HG03045 (cell line): ENCODE data around the gene LRTM1.

Experiments
- ATAC-seq: cut with Tn5 transposase; IDR thresholded peaks from one replicate; pipeline ENCODE4 v1.9.1; 2021; ENCODE audit warnings: mild to moderate bottlenecking, moderate library complexity; ENCODE audit not compliant: unreplicated experiment

LRTM1 gene

GRCh38 chr3:54897028-54897711 is 30.7 kb downstream of the LRTM1 start:
- no peak for ATAC-seq

GRCh38 chr3:54895613-54896012 is 32.2 kb downstream of the LRTM1 start:
- ATAC-seq, result no peak

- no peak for ATAC-seq
Observed at GRCh38 chr3:54892168-54892567, 35.7 kb downstream of the LRTM1 start.

- ATAC-seq, result no peak
Observed at GRCh38 chr3:54891540-54891897, 36.3 kb downstream of the LRTM1 start.

GRCh38 chr3:54889731-54890130 is 38.1 kb downstream of the LRTM1 start:
- no peak for ATAC-seq

- no peak for ATAC-seq
Observed at GRCh38 chr3:54888873-54889272, 39.0 kb downstream of the LRTM1 start.

- ATAC-seq, result no peak
Observed at GRCh38 chr3:54888162-54888561, 39.7 kb downstream of the LRTM1 start.

- no peak for ATAC-seq
Observed at GRCh38 chr3:54882129-54882833, 45.6 kb downstream of the LRTM1 start.

GRCh38 chr3:54878145-54878544 is 49.7 kb downstream of the LRTM1 start:
- no peak for ATAC-seq

- ATAC-seq, result no peak
Observed at GRCh38 chr3:54877730-54878129, 50.1 kb downstream of the LRTM1 start.

GRCh38 chr3:54876694-54877093 is 51.2 kb downstream of the LRTM1 start:
- no peak for ATAC-seq

GRCh38 chr3:54875596-54876268 is 52.1 kb downstream of the LRTM1 start:
- ATAC-seq, result no peak

- ATAC-seq, result no peak
Observed at GRCh38 chr3:54874816-54875556, 52.9 kb downstream of the LRTM1 start.

- ATAC-seq, result no peak
Observed at GRCh38 chr3:54873059-54874010, 54.5 kb downstream of the LRTM1 start.

- no peak for ATAC-seq
Observed at GRCh38 chr3:54871867-54872266, 56.0 kb downstream of the LRTM1 start.

GRCh38 chr3:54870423-54870822 is 57.4 kb downstream of the LRTM1 start:
- ATAC-seq, result no peak
